OCI-LY1 (cell line): ENCODE measurements around the gene LMX1B.

Experiments
- H2AFZ ChIP-seq: fragments of 200-600 bp; sonication (generic), shearing (Covaris generic); 2 replicates; pipeline ENCODE4 v1.6.0; 2014; ENCODE audit warnings: antibody characterized with exemption, mild to moderate bottlenecking, low read length
- H3F3A ChIP-seq: fragments of 200-600 bp; sonication (generic), shearing (Covaris generic); 2 replicates; pipeline ENCODE4 v1.6.0; 2014; ENCODE audit warnings: mild to moderate bottlenecking, antibody characterized with exemption, low read length, moderate library complexity; ENCODE audit not compliant: insufficient read depth
- H3K27ac ChIP-seq: fragments of 200-600 bp; sonication (generic); 2 replicates; pipeline ENCODE4 v1.5.1; 2014; ENCODE audit warnings: low read length, mixed run types, mild to moderate bottlenecking, low read depth; ENCODE audit not compliant: poor library complexity, severe bottlenecking
- H3K27me3 ChIP-seq: fragments of 200-600 bp; sonication (generic); 2 replicates; pipeline ENCODE4 v1.6.0; 2014; ENCODE audit warnings: antibody characterized with exemption, mild to moderate bottlenecking, low read length, moderate library complexity; ENCODE audit not compliant: insufficient read depth
- H3K36me3 ChIP-seq: fragments of 200-600 bp; sonication (generic); 2 replicates; pipeline ENCODE4 v1.6.1; 2014; ENCODE audit warnings: mild to moderate bottlenecking, antibody characterized with exemption, low read length, moderate library complexity, mixed read lengths; ENCODE audit not compliant: insufficient read depth
- H3K4me1 ChIP-seq: fragments of 200-600 bp; sonication (generic); 2 replicates; pipeline ENCODE4 v1.5.1; 2014; ENCODE audit warnings: mild to moderate bottlenecking, low read length, moderate library complexity; ENCODE audit not compliant: insufficient read depth, severe bottlenecking
- H3K4me2 ChIP-seq: fragments of 200-600 bp; sonication (generic), shearing (Covaris generic); 2 replicates; pipeline ENCODE4 v1.6.1; 2014; ENCODE audit warnings: low read length
- H3K4me3 ChIP-seq: fragments of 200-600 bp; sonication (generic); 2 replicates; pipeline ENCODE4 v1.5.1; 2014; ENCODE audit warnings: low read length, low read depth, mild to moderate bottlenecking, mixed read lengths; ENCODE audit not compliant: poor library complexity, severe bottlenecking
- H3K79me2 ChIP-seq: fragments of 200-600 bp; shearing (Covaris generic); 2 replicates; pipeline ENCODE4 v1.6.1; 2016; ENCODE audit warnings: mixed run types, low read length, mixed read lengths; ENCODE audit not compliant: insufficient read depth
- H3K9ac ChIP-seq: fragments of 200-600 bp; sonication (generic), shearing (Covaris generic); 2 replicates; pipeline ENCODE4 v1.6.1; 2014; ENCODE audit warnings: mild to moderate bottlenecking, low read length, mixed read lengths
- H3K9me2 ChIP-seq: fragments of 200-600 bp; sonication (generic), shearing (Covaris generic); 2 replicates; pipeline ENCODE4 v1.6.1; 2014; ENCODE audit warnings: low read depth, mild to moderate bottlenecking, low read length, mixed read lengths
- H3K9me3 ChIP-seq: fragments of 200-600 bp; shearing (Covaris generic); 2 replicates; pipeline ENCODE4 v1.6.1; 2014; ENCODE audit warnings: low read length, mixed read lengths
- H4K20me1 ChIP-seq: fragments of 200-600 bp; sonication (generic), shearing (Covaris generic); 2 replicates; pipeline ENCODE4 v1.6.0; 2016; ENCODE audit warnings: mild to moderate bottlenecking, low read length; ENCODE audit not compliant: insufficient read depth
- CTCF ChIP-seq: fragments of 200-600 bp; sonication (generic), shearing (Covaris generic); IDR thresholded peaks from 2 replicates; pipeline ENCODE4 v1.5.1; 2017; ENCODE audit warnings: mild to moderate bottlenecking, antibody characterized with exemption, low read length, moderate library complexity, mixed read lengths
- EZH2 ChIP-seq: fragments of 200-600 bp; sonication (generic), shearing (Covaris generic); IDR thresholded peaks from 2 replicates; pipeline ENCODE4 v1.8.0; 2017; ENCODE audit warnings: borderline replicate concordance, mixed run types, mild to moderate bottlenecking, antibody characterized with exemption, low read length, moderate library complexity, mixed read lengths

The LMX1B gene

GRCh38 chr9:126743041-126743440 is 129.3 kb downstream of the LMX1B start:
- Histone ChIP-seq H3K79me2 (no peaks in the 10 kb centered on the region), H2AFZ (no peak overlapping the region), H3K4me3 (no peak overlapping the region), H3K9me2 (no peaks in the 10 kb centered on the region), H3K9me3 (no peaks in the 10 kb centered on the region), H3K27me3 (peaks cover 8% of the 10 kb centered on the region; the same call in 1 of the 2 replicates), H3K4me2 (no peak overlapping the region), H3F3A (no peaks in the 10 kb centered on the region), H3K9ac (no peak overlapping the region), H4K20me1 (no peaks in the 10 kb centered on the region), H3K4me1 (no peaks in the 10 kb centered on the region), H3K36me3 (no peaks in the 10 kb centered on the region), H3K27ac (no peak overlapping the region)
- TF ChIP-seq EZH2: no peak
- no peak for TF ChIP-seq CTCF

- no peak for TF ChIP-seq EZH2
- no peaks in the 10 kb centered on the region for H3K36me3 ChIP-seq
- no peaks in the 10 kb centered on the region for H3K4me1 ChIP-seq
- H3K9ac ChIP-seq: no peak overlapping the region
- H3K27me3 ChIP-seq: 0 out of 2 replicates have a peak, but pooled peaks cover 8% of the 10 kb centered on the region
- H3K9me2 ChIP-seq: no peaks in the 10 kb centered on the region
- H3K4me3 ChIP-seq: no peak overlapping the region
- H3K9me3 ChIP-seq: no peaks in the 10 kb centered on the region
- no peak overlapping the region for H3K27ac ChIP-seq
- H3K4me2 ChIP-seq: no peak overlapping the region
- H3F3A ChIP-seq: no peaks in the 10 kb centered on the region
- H4K20me1 ChIP-seq: no peaks in the 10 kb centered on the region
- H3K79me2 ChIP-seq: no peaks in the 10 kb centered on the region
- H2AFZ ChIP-seq: no peak overlapping the region
Measured at GRCh38 chr9:126745574-126746411, 132.1 kb downstream of the LMX1B start.
